ENCODE data around the gene ALOX15B.

The ALOX15B gene

DNA sequence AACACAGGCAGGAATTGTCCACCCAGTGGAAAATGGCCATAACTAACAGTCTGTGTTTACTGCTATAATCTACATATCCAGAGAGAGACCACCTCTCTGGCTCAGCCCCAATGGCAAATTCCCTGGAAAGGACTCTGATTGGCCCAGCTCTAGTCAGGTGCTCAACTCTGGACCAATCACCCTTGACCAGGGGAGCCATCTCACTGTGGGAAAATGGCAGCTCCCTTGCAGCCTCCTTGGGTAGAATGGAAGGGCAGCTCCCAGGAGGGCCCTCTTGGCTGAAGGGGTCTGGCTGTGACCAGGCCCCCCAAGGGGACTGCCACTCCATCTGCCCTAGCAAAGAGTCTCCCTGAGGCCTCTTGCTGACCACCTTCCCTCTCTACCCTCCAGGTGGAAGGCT lies 3.1 kb downstream of the ALOX15B start:
- TF ChIP-seq CTCF (IDR thresholded peaks at IDR 0.05; ENCODE audit: low read depth, low read length) = no peak
- no peak overlapping the region for H3K4me3 ChIP-seq (replicated peaks in 1 of 2; ENCODE audit: low read depth in 2 of 2, low read length in 2 of 2)
- peak in 1 of 2 donors; percentile 35 for DNase-seq (ENCODE audit: low read depth in 2 of 2)

DNA sequence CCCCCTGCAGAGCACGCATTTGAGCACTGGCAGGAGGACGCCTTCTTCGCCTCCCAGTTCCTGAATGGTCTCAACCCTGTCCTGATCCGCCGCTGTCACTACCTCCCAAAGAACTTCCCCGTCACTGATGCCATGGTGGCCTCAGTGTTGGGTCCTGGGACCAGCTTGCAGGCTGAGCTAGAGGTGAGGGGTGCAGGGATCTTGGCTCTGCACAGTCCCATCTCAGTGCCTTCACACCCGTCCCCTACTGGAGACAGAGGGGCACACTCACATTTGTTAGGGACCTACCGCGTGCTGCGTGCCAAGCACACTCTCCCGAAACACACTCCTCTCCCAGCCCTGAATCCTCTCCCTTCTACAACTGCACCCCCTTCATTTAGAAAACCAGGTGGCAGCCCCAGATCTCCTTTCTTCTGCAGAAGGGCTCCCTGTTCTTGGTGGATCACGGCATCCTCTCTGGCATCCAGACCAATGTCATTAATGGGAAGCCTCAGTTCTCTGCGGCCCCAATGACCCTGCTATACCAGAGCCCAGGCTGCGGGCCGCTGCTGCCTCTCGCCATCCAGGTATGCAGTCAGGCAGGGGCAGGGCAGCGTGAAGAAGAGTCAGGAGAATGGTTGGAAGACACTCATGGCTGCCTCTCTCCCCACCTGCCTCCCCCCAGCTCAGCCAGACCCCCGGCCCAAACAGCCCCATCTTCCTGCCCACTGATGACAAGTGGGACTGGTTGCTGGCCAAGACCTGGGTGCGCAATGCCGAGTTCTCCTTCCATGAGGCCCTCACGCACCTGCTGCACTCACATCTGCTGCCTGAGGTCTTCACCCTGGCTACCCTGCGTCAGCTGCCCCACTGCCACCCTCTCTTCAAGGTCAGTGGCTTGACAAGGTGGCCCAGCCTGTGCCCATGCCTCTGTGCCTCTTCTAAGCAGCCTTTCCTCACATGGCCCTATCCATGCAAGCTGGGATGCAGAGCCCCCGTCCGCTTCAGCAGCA lies 6.3 kb downstream of the ALOX15B start:
- no peak overlapping the region for H3K4me3 ChIP-seq (replicated peaks in 1 of 2; ENCODE audit: low read depth in 2 of 2, low read length in 2 of 2)
- TF ChIP-seq CTCF (IDR thresholded peaks at IDR 0.05; ENCODE audit: low read depth, low read length) = no peak
- no peak for DNase-seq (ENCODE audit: low read depth in 2 of 2)

GRCh38 chr17:8046306-8046928 lies 7.6 kb downstream of the ALOX15B start:
- H3K4me3 ChIP-seq (replicated peaks in 1 of 2; ENCODE audit: low read depth in 2 of 2, low read length in 2 of 2) = no peak overlapping the region
- DNase-seq (ENCODE audit: low read depth in 2 of 2) = no peak
- no peak for TF ChIP-seq CTCF (IDR thresholded peaks at IDR 0.05; ENCODE audit: low read depth, low read length)

DNA sequence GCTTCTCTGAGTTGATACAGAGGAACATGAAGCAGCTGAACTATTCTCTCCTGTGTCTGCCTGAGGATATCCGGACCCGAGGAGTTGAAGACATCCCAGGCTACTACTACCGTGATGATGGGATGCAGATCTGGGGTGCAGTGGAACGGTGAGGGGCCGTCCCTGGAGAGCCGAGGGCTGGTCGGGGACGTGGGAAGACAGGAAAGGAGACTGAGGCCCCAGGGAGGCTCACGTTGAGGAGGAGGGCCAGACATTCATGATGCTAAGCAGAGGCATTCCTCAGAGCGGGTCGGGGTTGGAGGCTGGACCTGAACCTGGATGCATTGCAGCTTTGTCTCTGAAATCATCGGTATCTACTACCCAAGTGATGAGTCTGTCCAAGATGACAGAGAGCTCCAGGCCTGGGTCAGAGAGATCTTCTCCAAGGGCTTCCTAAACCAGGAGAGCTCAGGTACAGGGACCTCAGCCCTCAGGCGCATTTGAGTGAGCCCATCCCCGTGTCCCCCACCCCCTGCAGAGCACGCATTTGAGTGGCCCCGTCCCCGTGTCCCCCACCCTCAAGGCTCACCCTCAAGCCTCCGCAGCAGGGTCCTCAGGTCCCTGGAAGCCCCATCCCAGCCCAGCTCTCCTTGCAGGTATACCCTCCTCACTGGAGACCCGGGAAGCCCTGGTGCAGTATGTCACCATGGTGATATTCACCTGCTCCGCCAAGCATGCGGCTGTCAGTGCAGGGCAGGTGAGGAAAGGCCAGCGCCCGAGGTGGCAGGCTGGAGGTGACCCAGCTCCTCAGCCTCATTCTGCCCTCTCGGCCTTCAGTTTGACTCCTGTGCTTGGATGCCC lies 8.3 kb downstream of the ALOX15B start:
- H3K4me3 ChIP-seq (replicated peaks in 1 of 2; ENCODE audit: low read depth in 2 of 2, low read length in 2 of 2) = no peak overlapping the region
- no peak for DNase-seq (ENCODE audit: low read depth in 2 of 2)
- no peak for TF ChIP-seq CTCF (IDR thresholded peaks at IDR 0.05; ENCODE audit: low read depth, low read length)

DNA sequence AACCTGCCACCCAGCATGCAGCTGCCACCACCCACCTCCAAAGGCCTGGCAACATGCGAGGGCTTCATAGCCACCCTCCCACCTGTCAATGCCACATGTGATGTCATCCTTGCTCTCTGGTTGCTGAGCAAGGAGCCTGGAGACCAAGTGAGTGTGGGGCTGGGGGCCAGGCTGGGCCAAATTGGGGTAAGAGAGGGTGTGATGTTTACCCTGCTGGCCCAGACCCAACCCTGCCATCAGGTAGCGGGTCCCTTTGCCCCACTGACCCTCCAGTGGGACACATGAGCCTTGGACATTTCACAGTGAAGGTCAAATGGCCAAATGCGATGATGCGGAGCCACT lies 8.9 kb downstream of the ALOX15B start:
- no peak for TF ChIP-seq CTCF (IDR thresholded peaks at IDR 0.05; ENCODE audit: low read depth, low read length)
- no peak overlapping the region for H3K4me3 ChIP-seq (replicated peaks in 1 of 2; ENCODE audit: low read depth in 2 of 2, low read length in 2 of 2)
- no peak for DNase-seq (ENCODE audit: low read depth in 2 of 2)

- TF ChIP-seq CTCF (IDR thresholded peaks at IDR 0.05; ENCODE audit: low read depth, low read length) = no peak
- DNase-seq (ENCODE audit: low read depth in 2 of 2) = no peak
Measured at GRCh38 chr17:8048236-8048635, 9.4 kb downstream of the ALOX15B start.

More at GRCh38 chr17:8048236-8048635, 9.4 kb downstream of the ALOX15B start:
- H3K4me3 ChIP-seq (replicated peaks in 1 of 2; ENCODE audit: low read depth in 2 of 2, low read length in 2 of 2) = no peak overlapping the region

Data from cardiac fibroblast (primary cell).